Activated naive CD4-positive, alpha-beta T cell treated with anti-CD3 and anti-CD28 coated beads, Interleukin-2, amount 50 U/mL, for 16 hours (primary cell): ENCODE data around the gene AIF1.

Experiments
- DNase-seq: peaks from one replicate; pipeline ENCODE4 v3.0.0-alpha.2; 2020

Gene AIF1

DNA sequence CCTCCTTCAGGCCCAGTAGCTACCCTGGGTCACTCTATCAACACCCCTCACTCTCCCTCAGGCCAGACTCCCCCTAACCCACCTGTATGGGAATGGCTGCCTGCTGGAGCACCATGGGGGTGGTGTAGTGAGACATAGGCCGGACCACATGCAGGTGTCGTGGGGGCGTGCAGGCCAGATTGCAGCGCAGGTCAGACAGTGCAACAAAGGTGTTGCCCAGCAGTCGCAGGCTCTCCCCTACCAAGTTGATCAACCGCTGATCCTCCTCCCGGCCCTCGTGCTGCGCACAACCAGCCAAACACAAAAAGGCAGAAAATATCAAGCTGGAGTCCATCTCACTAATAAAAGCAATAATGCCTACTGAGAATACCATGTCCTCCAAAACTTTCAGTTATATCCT lies 30.3 kb downstream of the AIF1 start:
- no peak for DNase-seq

DNA sequence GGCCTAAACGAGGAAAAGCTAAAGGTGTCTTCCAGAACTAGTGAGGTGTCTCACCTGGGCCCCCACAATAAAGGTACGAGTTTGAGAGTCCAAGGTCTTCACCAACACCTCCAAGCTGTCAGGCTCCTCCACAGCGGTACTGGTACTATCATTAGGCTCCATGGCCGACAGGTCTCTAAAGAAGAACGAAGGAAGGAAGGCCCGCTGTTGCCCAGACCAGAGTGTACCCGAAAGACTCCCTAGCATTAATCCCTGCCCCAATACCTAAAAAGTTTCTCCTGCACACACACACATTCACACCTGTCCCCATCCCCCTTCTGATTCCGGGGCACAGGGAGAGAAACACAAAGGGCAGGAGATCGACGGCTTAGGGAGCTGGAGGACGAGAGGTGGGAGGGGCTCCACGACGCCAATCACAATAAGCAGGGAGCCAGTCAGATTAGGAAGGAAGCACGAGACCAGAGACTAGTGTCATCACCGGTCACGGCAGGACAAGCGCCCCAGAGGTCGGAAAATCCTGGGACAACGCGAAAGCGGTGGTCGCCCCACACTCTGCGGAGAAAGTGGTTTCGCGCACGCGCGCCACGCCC lies 36.7 kb downstream of the AIF1 start:
- no peak for DNase-seq

DNA sequence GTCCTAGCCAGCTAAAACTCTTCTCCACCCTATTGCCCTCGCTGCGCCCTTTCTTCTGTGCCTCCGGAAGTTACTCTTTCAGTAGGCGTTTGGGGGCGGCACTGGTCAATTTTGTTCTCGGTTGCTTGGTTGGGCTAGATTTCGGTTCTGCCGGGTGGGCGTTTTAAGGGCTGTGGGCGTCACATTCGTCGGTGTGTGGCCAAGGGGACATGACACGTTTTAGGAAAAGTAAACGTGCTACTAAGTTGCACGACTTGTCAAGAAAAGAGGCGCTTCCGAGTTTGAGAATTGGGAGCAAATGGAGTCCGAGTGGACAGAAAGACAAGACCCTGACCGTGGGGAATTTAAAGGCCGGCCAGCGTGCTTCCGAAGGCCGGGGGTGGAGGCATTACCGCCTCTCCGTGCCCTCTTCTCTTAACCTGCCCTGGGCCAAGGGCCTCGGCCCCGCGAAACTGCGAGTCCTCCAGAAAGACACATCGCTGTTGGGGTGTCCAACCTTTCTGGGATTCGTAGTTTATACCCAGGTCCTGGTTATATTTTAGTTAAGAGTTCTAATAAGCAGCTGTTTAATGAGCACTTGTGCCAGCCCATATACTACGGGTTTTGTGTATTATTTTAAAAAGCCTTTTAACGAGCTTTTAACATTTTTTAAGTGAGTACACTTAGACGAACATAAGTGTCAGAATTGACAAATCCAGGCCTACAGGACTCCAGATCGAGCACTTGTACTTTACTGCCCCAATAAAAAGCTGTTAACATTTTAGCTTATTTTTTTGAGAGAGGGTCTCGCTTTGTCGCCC lies 38.1 kb downstream of the AIF1 start:
- DNase-seq = peak; percentile 82

DNA sequence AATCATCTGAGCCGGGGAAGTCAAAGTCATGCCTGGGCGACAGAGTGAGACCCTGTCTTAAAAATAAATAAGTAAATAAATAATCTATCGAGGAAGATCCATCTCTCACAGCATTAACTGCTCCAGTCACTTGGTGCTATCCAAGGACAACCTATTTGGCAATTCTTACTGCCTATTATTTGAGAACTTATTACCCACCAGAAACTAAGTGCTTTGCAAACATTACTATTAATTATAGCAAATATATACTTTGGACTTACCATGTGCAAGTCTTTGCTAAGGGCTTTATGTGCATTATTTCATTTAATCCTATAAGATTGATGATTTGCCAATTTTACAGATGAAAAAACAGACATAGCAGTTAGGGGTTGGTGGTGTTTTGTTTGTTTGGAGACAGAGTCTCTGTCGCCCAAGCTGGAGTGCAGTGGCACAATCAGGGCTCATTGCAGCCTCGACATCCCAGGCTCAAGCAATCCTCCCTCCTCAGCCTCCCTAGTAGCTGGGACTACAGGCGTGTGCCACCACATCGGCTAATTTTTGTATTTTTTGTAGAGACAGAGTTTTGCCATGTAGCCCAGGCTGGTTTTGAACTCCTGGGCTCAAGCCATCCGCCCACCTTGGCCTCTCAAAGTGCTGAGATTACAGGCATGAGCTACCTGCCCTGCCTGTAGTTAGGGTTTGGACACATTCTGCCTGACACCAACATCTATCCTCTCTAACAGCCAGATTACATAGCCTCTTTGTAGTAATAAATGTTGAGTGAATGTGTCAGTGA lies 39.7 kb downstream of the AIF1 start:
- DNase-seq = no peak

DNA sequence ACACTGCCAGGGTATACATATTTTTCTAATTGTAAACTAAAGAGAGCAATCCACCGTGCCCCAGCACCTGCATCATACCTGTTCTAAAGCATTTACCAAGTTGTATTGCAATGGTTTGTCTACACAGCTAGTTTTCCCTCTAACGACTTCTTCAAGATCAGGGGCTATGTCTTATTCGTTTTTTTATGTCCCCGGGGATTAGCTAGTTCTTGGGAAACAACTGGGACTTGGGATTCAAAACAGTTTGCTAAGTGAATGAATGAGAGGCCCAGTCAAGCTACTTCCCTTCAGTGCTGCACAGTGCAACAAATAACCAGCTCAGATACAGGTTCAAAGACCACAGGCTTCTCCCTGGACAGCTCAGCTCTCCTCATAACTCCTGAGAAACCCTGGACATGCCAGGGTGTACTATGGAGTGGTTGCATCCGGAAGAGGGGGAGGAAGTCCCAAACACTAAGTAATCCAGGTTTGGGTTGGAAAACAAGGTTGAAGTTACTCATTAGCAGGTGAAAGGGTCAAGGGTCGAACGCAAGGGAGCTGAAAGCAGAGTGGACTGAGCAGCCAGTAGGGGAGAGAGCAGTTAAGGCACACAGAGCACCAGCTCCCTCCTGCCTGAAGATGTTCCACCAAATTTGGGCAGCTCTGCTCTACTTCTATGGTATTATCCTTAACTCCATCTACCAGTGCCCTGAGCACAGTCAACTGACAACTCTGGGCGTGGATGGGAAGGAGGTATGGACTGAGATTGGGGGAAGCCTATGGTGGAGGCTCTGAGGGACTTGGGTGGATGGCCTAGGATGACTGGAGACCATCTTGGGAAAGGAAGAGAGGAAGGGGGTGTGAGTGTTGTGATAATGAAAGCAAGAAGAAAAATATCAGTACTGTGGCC lies 40.6 kb downstream of the AIF1 start, which contains the start of gene APOM:
Gene APOM (plus strand): TSS at position 546 of the 889 bp plus-strand sequence. CDS start 73 bp downstream, at position 619.
- DNase-seq = no peak

DNA sequence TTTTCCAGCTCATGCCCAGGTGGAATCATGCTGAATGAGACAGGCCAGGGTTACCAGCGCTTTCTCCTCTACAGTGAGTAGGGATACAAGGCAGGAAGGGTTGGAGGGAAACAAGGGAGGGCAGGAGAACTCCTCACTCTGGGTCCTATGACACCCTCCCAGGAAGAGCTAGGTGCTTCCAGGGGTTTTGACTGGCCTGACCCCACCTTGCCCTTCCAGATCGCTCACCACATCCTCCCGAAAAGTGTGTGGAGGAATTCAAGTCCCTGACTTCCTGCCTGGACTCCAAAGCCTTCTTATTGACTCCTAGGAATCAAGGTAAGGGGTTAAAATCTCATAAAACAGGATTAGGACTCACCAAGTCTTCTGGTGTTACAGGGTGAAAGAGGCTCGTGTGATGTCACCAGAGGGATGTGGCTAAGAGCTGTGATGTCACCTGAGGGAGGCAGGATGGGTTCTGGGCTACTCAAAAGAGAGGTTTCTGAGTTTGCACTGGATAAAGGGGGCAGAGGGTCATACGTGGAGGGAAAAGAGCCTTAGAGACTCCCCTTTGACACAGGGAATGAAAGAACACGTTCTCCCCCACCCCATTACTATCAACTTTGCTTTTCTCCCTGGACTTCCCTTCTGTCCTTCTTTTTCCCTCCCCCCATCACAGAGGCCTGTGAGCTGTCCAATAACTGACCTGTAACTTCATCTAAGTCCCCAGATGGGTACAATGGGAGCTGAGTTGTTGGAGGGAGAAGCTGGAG lies 42.5 kb downstream of the AIF1 start:
- no peak for DNase-seq

DNA sequence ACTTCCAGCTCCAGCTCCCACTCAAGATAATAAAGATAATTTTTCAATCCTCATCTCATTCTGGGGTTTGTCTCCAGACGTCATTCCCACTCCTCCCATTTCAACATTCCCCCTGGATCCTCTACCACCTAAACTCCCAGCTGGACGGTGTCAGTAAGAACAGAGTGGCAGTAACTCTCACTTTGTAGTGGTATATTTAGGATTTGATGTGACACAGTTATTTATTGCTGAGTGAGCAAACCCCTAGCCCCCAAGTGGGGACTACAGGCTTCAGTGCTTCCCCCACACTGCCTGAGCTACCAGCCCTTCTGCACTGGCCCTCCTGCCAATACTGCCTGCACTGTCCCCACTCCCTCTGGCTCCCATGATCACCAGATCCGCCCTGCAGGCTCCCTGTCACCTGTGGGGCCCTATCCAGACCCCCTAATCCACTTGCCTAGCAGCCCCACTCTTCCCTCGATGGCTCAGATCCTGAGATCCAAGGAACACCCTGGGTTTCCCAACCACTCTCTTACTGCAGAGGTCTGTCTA lies 43.2 kb downstream of the AIF1 start:
- DNase-seq = no peak

DNA sequence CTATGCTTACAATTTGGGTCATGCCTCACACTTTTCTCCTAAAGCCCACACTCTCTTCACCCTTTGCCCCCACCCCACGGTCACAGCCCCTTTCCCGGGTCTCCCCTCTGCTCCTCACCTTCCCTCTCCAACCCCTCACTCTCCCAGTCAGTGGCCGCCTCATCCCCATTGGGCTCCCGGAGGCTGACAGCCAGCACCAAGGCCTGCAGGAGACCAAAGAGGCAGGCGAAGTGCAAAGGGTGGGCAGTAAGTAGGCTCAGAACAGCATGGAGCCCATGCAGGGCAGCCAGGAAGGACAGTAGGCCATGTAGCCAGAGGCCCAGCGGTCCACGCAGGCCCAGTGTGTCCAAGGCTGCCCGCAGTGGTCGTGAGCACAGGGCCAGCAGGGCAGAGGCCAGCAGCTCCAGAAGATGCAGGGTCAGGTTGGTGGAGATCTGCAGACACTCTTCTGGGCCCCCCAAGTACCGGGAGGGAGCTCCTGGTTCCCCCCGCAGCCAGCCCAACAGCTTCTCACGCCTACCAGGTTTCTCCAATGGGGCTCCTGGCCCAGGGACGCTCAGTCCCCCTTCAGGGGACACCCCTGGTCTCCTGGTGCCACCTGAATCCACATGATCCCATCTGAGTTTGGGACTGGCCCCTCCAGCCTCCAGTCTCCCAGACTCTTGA lies 44.1 kb downstream of the AIF1 start:
- no peak for DNase-seq

DNA sequence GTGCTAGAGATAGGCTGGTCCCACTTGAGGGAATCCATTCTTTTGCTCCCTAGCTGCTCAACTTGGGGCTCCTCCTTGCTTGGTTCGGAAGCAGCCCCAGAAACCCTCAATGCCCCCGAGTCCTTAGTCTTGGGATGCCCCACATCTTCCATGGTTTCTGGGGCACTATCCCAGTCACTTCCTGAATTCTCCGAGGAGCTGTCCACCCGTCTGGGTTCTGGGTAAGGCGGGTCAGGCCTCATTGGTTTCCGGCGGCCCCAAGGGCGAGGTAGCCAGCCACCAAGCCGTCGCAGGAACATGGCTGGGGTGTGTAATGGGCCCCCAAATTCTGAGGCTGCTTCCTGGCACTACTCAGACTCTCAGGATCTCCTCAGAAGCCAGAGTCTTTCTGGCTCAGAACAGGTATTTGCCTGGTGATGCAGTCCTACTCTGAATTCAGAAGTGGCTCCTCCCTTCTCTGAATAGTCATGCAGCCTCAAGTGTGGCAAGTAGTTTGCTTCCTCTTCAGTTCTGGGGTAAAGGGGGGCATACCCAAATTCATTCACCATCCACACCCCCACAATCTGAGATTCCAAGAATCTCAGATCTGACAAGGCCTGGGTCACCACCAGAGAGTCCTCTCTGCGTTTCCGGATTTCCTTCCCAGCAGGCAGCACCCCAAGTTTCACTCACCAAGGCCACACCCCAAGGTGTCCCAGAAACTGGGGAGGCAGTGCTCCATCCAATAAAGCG lies 44.8 kb downstream of the AIF1 start:
- DNase-seq = no peak

DNA sequence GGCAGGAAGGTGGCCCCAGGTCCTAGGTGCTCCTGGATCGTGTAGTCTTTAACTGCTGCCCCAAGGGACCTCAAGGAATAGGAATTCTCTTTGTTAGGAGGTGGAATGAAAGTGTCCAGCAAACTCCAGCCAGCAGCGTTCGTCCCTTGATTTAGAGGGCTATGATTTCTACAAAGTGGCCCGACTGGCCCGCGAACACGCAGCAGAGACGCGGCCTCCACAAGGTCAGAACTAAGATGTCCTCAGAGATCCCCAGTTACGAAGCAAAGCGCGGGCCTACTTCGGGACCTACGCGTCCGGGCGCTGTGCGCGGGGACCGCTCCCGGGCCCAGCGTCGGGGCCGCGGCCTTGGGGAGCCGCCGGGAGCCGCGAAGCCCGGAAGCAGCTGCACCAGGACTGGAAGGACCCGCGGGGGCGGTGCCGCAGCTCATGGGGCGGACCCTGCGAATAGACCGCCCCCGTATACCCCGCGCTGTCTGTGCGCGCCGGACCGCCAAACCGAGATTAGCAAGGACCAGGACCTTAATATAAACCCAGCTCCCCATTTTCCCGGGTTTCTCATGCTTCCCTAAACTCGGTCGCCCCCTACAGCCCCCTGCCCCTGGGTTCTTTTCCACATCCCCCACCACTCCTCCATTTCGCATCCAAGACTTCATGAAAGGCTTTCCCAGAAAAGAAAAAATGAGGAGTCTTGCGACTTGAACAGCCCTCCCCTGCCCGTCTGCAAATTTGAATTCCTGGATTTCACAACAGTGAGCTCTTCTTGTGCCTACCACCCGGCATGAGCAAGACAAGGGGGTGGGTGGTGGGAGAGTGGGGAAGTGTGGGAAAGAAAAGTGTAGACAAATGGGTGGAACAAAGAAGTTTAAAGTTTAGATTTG lies 45.6 kb downstream of the AIF1 start, which contains the start of gene C6orf47:
Gene C6orf47 (minus strand): TSS at position 398 of the 881 bp plus-strand sequence. CDS start 831 bp downstream, outside the sequence.
- peak; percentile 72 for DNase-seq

DNA sequence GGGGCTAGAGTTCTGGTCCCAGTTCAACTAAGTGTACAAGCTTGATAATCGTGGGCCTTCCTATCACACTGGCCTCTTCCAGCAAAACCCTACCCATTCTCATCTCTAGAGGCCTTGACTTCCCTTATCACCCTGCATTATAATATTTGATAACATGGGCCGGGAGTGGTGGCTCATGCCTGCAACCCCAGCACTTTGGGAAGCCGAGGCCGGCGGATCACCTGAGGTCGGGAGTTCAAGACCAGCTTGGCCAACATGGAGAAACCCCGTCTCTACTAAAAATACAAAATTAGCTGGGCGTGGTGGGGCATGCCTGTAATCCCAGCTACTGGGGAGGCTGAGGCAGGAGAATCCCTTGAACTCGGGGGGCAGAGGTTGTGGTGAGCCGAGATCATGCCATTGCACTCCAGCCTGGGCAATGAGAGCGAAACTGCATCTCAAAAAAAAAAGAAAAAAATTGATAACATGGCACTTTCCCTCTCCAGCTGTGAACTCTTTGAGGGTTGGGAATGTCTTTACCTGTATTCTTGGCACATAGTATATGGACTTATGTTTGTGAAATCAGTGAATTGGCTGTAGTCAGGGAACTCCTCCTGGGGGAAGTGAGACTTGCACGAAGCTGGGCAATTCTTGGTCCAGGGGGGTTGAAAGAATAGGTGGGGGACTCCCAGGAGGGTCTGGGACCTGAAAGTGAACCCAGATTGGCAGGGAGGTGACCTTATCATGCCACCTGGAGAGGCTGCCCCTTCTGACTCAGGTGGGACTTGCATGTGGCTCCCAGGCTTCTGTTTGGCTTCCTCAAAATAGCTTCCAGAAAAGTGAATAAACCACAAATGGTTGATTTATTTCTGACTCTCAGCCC lies 46.5 kb downstream of the AIF1 start:
- no peak for DNase-seq

DNA sequence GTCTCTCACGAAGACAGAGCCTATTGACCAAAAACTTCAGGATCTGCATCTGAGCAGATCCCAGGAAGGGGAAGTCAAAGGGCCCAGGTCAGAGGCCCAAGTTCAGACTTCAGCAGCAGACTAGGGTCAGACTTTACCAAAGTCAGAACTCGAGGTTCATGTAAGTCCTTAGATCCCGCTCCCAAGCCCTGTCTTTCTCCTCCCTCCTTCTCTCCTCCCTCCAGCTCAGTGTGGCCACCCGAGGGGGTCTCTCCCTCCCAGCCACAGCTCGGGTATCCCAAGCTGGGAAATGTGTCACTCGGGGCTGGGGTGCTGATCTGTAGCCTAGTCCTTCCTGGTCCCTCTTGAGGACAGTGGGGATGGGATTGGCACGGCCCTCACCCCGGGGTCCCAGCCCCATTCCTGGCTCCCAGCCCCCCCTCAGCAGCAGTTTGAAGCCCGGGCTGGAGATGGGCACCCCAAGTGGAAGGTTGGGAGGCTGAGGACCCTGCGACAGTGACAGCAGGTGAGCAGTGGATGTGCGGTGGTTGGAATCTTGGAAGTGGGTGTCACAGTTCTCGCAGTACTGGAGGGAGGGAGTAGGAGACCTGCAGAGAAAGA lies 47.2 kb downstream of the AIF1 start:
- no peak for DNase-seq

DNA sequence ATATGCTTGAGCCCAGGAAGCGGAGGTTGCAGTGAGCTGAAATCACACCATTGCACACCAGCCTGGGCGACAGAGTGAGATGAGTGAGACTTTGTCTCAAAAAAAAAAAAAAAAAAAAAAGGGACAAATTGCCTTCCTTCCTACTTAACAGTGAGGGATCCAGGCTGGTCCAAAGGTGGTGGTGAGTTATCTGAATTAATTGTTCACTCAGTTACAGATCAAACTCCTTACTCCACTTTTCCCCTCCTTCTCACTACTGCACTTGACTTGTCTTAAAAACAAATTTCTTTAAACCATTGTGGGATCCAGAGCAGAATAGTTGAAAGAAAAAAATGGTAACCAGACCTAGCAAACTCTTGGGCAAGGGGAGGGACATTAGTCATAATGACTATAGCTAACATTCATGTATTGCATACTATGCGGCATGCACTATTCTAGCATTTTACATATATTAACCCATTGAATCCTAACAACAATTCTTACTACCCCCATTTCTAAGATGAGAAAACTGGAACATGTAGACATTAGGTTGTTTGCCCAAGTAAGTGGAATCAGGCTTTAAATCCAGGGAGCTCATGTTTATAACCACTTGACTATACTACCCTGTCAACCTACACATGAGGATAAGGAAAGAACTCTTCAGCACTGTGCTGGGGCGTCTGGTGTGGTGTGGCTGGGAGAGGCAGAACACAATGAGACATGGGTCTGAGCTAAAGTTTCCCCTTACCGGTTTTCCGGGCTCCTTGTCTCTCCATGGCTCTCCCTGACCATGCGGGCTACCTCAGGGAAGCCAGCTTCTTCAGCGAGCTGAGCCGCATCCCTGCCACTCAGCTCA lies 48.3 kb downstream of the AIF1 start:
- DNase-seq = no peak

DNA sequence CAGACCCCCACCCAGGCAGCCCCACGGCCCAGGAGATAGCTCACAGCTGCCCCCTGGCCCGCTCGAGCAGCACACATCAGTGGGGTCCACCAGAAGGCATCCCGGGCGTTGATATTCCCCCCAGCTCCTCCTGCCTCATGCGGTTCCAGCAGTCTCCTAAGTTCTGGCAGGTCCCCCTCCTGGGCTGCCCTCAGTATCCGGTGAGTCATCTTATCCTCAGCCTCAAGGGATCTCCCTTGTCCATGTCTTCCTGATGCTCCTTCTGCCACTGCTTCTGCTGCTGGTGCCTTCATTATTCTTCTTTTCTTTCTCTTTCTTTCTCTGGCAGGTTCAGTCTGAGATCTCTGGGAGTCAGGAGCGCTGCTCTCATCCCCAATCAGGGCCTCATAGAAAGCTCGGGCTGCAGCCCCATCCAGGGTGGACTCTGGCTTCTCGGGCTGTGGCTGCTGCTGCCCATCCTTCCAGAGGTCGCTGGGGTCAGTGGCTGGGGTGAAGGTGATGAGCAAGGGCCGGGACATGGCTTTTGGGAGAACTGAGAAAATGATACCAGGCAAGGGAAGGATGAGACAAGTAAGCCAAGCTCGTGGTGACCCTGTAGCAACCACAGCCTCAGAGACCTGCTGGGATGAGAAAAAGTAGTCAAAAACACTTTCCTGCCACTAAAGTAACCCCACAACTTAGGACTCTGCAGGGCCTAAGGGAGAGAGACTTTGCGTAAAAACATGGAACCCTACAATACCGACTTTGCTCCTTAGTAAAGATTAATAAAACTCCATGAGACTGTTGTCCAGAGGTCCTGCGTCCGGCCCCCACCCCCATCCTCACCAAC lies 49.1 kb downstream of the AIF1 start:
- no peak for DNase-seq

DNA sequence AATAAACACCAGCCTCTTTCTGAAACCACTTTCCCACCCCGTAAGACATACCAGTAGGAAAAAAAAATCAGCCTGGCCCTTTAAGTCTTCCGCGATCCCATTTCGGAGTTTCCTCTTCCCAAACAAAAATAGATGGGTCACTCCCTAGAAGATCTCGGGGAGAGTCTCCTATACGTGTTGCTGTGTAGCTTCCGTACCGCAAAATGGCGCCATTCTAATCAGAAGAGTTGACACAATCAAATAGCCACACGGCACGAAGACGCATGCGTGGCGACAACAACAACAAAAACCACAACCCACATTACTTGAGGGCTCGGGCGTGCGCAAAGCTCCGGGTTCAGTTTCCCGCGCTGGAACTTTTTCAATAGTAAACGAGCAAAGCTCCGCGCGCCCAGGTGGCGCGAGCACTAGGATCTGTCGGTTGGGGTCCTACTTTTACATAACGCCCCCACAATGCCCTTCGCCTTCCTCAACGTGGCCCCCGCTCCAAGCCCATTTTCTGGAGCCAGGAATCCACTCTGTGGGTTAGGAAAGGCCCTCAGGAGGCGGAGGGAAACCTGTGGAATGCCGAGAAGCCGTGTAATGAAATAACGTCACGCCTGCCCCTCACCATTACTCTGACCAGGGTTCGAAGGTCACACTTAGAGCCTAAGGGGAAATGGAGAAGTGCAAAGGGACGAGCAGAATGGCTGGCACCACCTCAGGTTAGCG lies 49.9 kb downstream of the AIF1 start, which contains the start of gene GPANK1:
Gene GPANK1 (minus strand): TSS at position 208 of the 711 bp plus-strand sequence. CDS start 519 bp downstream, outside the sequence.
- peak; percentile 88 for DNase-seq
